HEK293T (cell line): ENCODE data around the gene ZBTB21.
"Not testable (repeated sequence)": the region's sequence is repeated elsewhere in the genome, so short reads cannot be mapped to it uniquely, and the experiment has no call there.

Experiments
- CTCF ChIA-PET: fragments of 350-600 bp; formaldehyde crosslinking; extraction: SDS; loops from one replicate; lab custom pipeline; 2021; ENCODE audit warnings: antibody characterized with exemption, inconsistent platforms; lab: Yijun Ruan, JAX
- POLR2A ChIA-PET: fragments of 350-600 bp; formaldehyde crosslinking; extraction: SDS; loops from one replicate; lab custom pipeline; 2020; ENCODE audit warnings: antibody characterized with exemption, inconsistent platforms; lab: Yijun Ruan, JAX
- DNase-seq: peaks from one replicate; pipeline ENCODE4 v3.0.0; 2012; ENCODE audit warnings: mixed read lengths; ENCODE audit errors: extremely low spot score
- ARNT ChIP-seq: fragments of 450-650 bp; IDR thresholded peaks from 2 replicates; pipeline ENCODE4 v1.6.1; 2017; ENCODE audit warnings: mild to moderate bottlenecking
- BHLHE40 ChIP-seq: fragments of 450-650 bp; IDR thresholded peaks from 2 replicates; pipeline ENCODE4 v1.6.1; 2016; ENCODE audit warnings: mild to moderate bottlenecking, moderate library complexity, borderline replicate concordance
- CTBP1 ChIP-seq: fragments of 450-650 bp; IDR thresholded peaks from 2 replicates; pipeline ENCODE4 v1.6.1; 2016; ENCODE audit warnings: borderline replicate concordance
- ELF4 ChIP-seq: fragments of 450-650 bp; IDR thresholded peaks from 2 replicates; pipeline ENCODE4 v1.6.1; 2017; ENCODE audit warnings: antibody characterized with exemption
- FOXA1 ChIP-seq: fragments of 450-650 bp; IDR thresholded peaks from 2 replicates; pipeline ENCODE4 v1.6.1; 2016; ENCODE audit warnings: mild to moderate bottlenecking
- FOXK2 ChIP-seq: fragments of 450-650 bp; IDR thresholded peaks from 2 replicates; pipeline ENCODE4 v1.6.1; 2016; ENCODE audit warnings: mild to moderate bottlenecking
- FOXM1 ChIP-seq: fragments of 450-650 bp; IDR thresholded peaks from 2 replicates; pipeline ENCODE4 v1.6.1; 2017; ENCODE audit warnings: mild to moderate bottlenecking, borderline replicate concordance
- HDGF ChIP-seq: fragments of 450-650 bp; IDR thresholded peaks from 2 replicates; pipeline ENCODE4 v1.6.1; 2017; ENCODE audit warnings: antibody characterized with exemption, borderline replicate concordance
- L3MBTL2 ChIP-seq: fragments of 450-650 bp; conservative IDR thresholded peaks from 2 replicates; pipeline ENCODE4 v1.6.1; 2016; ENCODE audit warnings: mild to moderate bottlenecking
- LEF1 ChIP-seq: fragments of 450-650 bp; IDR thresholded peaks from 2 replicates; pipeline ENCODE4 v1.6.1; 2017; ENCODE audit warnings: mild to moderate bottlenecking, borderline replicate concordance
- NFRKB ChIP-seq: fragments of 450-650 bp; IDR thresholded peaks from 2 replicates; pipeline ENCODE4 v1.6.1; 2016; ENCODE audit warnings: mild to moderate bottlenecking, moderate library complexity
- PKNOX1 ChIP-seq: fragments of 450-650 bp; IDR thresholded peaks from 2 replicates; pipeline ENCODE4 v1.6.1; 2016
- SP1 ChIP-seq: fragments of 450-650 bp; IDR thresholded peaks from 2 replicates; pipeline ENCODE4 v1.6.1; 2017
- SUZ12 ChIP-seq: fragments of 450-650 bp; IDR thresholded peaks from 2 replicates; pipeline ENCODE4 v1.6.1; 2016; ENCODE audit warnings: mild to moderate bottlenecking
- TARDBP ChIP-seq: fragments of 450-650 bp; IDR thresholded peaks from 2 replicates; pipeline ENCODE4 v1.6.1; 2016
- ZNF384 ChIP-seq: fragments of 450-650 bp; IDR thresholded peaks from 2 replicates; pipeline ENCODE4 v1.6.1; 2016

The ZBTB21 gene

DNA sequence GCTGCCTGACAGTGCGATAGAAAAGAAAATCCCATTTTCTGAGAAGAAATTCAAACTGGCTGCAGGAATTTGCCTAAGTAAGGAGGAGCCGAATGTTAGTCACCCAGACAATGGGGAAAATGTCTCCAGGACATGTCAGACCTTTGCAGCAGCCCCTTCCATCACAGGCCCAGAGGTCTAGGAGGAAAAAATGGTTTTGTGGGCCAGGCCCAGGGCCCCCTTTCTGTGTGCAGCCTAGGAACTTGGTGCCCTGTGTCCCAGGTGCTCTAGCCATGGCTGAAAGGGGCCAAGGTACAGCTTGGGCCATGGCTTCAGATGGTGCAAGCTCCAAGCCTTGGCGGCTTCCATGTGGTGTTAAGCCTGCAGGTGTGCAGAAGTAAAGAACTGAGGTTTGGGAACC, 14.6 kb downstream of the ZBTB21 start:
- ChIA-PET POLR2A (interaction anchor here (1.6 kb wide), 1 partner anchor 10 kb away, joined by 4 read pairs; no protein-coding TSS in a partner anchor), CTCF (no interaction called here)
- TF ChIP-seq BHLHE40: no peak
- no peak for DNase-seq

DNA sequence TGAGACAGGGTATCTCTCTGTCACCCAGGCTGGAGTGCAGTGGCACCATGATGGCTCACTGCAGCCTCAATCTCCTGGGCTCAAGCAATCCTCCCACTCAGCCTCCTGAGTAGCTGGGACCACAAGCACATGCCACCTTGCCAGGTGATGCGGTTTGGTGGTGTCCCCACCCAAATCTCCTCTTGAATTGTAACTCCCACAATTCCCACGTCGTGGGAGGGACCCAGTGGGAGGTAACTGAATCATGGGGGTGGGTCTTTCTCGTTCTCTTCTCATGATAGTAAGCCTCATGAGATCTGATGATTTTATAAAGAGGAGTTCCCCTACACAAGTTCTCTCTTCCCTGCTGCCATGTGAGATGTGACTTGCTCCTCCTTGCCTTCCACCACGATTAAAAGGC, 15.5 kb downstream of the ZBTB21 start:
- POLR2A ChIA-PET, CTCF ChIA-PET, DNase-seq: not testable (repeated sequence)

DNA sequence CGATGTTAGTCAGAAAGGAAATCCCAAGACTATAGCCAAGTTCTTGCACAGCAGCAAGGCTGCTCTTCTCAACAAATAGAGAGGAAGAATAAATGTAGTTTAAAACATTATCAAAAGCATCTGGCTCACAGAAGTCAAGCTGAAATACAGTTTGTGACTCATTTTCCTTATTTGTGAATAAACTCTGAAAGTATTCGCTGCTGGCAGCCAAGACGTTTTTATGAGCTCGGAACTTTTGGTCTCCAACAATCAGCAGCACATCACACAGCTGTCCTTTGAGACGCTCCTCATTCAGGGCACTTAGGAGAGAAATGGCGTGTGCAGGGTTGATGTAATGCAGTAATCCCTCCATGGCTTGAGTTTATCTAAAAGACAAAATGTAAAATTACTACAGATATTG, 16.4 kb downstream of the ZBTB21 start:
- no peak for DNase-seq
- TF ChIP-seq FOXK2 (no peak), FOXM1 (no peak), TARDBP (no peak), SUZ12 (no peak), LEF1 (no peak), NFRKB (no peak), ZNF384 (no peak)
- ChIA-PET CTCF (no interaction called here), POLR2A (no interaction called here)

- ChIA-PET POLR2A (no interaction called here), CTCF (no interaction called here)
- TF ChIP-seq TARDBP (no peak), FOXK2 (no peak), ZNF384 (no peak), SUZ12 (no peak), ELF4 (no peak), CTBP1 (no peak), SP1 (no peak), FOXA1 (no peak), PKNOX1 (no peak), FOXM1 (no peak)
- no peak for DNase-seq
Measured at GRCh38 chr21:41992576-41992975, 17.6 kb downstream of the ZBTB21 start.

DNA sequence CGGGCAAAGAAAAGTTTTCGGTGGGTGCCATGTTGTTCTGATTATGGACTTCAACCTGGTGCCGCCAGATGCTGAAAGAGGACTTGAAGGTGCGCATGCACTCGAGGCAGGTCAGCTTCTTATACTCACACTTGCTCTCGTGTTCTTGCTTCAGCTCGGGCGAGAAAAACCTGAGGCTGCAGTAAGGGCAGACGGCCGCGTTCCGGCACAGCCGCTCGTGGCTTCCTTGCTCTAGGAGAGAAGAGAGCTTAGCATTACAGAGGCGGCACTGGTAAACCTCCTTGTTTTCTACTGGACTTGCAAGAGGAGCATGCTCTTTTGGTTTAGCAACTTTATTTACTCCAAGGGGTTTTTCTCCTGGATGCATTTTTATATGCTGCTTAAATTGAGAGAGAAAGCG, 18.5 kb downstream of the ZBTB21 start:
- no peak for TF ChIP-seq NFRKB
- TF ChIP-seq ZNF384: no peak
- TF ChIP-seq SP1: no peak
- no peak for TF ChIP-seq ARNT
- TF ChIP-seq HDGF: no peak
- CTCF ChIA-PET: no interaction called here
- POLR2A ChIA-PET: no interaction called here
- DNase-seq: no peak

GRCh38 chr21:41989698-41990097, 20.5 kb downstream of the ZBTB21 start:
- ChIA-PET CTCF (no interaction called here), POLR2A (no interaction called here)
- TF ChIP-seq SP1 (no peak), ELF4 (no peak), SUZ12 (no peak), TARDBP (no peak), PKNOX1 (no peak), FOXA1 (no peak), BHLHE40 (no peak), ARNT (no peak), FOXK2 (no peak), FOXM1 (no peak), ZNF384 (no peak)
- no peak for DNase-seq

DNA sequence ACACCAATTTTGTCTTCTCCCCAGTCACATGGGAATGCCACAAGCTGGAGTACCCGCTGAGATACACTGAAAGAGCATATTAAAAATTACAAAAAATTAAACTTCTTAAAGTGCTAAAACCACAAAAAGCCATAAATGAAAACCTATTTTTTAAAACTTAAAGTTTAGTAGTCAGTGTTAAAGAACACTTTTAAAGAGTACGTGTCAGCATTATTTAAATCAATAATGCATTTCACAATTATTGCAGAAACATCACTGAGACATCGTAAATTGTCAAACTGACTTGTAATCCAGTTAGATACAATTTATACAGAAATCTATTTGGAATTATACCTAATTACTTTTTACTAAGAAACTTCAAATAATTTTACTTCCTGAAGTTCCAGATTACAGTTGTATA, 22.9 kb downstream of the ZBTB21 start:
- TF ChIP-seq CTBP1 (no peak), ZNF384 (no peak), FOXM1 (no peak), ARNT (no peak), FOXA1 (no peak), FOXK2 (no peak), LEF1 (no peak), SUZ12 (no peak), BHLHE40 (no peak), HDGF (no peak), NFRKB (no peak), L3MBTL2 (no peak), PKNOX1 (no peak)
- ChIA-PET CTCF (no interaction called here), POLR2A (no interaction called here)
- DNase-seq: no peak
